Mucosa of gallbladder (tissue), 1 donor: ENCODE results near the gene CYB5R4. TPM values are rescaled to one million over a fixed set of nuclear protein-coding genes. Genes with fewer than 3 reads are reported as not detected.
"Not testable (repeated sequence)": the region's sequence is repeated elsewhere in the genome, so short reads cannot be mapped to it uniquely, and the experiment has no call there.

Source experiments
- DNase-seq: peaks from one replicate; pipeline ENCODE4 v3.0.0-alpha.2; 2020; ENCODE audit warnings: low spot score
- total RNA-seq: library from RNA; stranded (reverse); gene quantifications from one replicate; pipeline ENCODE4 v1.2.1, GENCODE V29; 2021
- donor health status: DM: no; HTN: no; CAD: no.

The CYB5R4 gene
- total RNA-seq, 1 donor from 2014 or later: 11.9 TPM

DNA sequence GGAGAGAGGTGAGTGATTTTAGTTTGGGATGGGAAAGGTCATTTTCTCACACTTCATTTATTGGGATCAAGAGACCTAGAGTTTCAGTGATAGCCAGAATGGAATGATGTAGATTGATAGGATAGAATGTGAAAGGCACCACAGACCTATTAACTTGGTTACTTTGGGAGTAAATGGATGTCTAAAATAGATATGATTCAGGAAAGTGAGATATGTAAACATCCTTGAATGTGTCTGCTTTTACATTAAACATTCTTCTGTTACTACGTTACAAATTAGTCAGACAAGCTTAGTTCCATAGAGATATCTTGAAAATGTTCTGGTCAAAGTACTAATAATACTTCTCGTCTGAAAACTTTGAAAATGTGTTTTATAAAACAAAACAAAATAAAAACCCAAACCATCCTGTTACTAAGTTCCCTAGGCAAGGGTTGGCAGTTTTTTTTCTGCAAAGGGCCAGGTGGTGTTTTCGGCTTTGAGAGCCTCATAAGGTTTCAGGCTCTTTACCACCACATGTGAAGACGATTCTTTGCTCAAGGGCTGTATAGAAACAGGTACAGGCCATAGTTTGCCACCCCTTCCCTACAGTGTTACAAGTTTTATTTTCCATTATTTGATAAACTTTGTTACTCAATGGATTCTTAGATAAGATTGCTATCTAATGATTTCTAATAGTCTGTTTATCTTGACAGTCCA lies 3.4 kb downstream of the CYB5R4 start:
- no peak for DNase-seq

DNA sequence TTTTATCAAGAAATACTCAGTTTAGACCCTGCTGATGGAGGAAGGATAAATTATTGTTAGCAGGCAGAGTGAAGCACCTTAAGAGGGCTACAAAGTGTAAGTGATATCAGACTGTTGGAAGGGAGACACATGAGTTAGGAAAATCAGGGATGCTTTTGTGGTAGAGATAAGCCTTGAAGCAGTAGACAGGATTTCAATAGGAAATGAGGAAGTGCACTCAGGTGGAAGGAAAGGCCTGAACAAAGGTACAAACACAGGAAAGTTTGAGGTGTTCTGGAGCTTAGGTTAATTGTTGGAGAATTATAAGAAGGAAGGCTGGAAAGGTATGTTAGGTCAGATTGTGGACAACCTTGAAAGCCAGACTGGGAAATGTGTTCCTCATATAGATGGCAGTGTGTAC lies 7.6 kb downstream of the CYB5R4 start:
- DNase-seq: no peak

DNA sequence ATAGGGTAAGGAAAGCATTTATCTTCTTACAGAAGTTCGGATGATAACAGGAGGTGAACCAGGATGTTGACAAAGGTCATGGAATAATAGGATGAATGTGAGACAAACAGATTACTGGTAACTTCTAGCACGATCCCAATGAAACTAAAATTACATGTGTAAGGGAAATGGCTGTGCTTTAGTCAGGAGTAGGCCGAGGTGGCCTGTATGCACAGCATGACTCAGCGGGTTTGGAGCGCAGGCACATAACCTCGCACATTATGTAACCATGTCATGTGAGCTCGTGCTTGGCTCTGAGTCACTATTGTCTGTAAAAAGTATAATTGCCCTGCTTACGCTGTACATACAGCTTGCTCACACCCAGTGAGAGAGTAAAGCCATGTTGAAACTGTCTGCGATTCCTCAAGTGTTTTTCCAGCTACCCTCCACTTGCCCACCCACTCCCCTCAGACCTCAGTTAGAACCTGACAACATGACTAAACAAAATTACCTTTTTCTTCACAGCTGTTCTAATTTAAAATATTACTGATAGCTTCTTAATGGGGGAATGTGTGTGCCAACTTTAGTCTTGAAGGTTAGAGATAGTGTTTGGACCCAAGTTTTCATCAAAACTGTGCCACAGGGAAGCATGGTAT lies 8.2 kb downstream of the CYB5R4 start:
- no peak for DNase-seq

DNA sequence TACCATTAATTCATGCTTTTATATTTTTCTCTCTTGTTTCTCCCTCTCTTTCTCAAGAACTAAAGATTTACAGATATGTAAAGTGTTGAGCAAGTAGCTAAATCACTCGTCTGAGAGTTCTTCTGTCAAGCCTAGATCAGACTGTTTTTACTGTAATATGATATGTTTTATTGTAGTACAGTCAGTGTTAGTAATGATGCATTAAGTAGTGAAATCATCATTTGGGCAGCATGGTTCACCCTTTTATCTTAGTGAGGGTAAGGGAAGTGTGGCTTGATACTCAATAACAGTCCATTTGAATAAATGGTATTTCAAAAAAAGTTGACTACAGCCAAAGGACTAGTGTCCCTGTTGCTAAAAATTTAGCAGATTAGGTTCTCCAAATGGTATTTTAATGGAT lies 9.2 kb downstream of the CYB5R4 start:
- no peak for DNase-seq

DNA sequence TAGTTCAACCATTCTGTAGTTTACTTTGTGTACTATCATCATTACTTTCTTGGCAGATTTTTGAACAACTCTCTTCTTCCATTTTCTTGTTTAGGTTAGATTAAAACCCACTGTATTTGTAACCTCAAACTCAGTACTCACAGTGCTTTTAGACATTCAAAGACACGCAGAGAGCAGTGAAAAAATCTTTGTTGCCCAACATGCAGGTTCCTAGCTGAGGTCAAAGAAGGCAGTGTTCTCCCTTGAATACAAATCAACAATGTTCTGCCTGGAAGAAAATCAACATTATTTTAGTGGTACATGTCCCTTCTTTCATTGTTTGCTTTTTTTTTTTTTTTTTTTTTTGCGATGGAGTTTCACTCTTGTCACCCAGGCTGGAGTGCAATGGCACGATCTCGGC lies 11.2 kb downstream of the CYB5R4 start:
- no peak for DNase-seq

DNA sequence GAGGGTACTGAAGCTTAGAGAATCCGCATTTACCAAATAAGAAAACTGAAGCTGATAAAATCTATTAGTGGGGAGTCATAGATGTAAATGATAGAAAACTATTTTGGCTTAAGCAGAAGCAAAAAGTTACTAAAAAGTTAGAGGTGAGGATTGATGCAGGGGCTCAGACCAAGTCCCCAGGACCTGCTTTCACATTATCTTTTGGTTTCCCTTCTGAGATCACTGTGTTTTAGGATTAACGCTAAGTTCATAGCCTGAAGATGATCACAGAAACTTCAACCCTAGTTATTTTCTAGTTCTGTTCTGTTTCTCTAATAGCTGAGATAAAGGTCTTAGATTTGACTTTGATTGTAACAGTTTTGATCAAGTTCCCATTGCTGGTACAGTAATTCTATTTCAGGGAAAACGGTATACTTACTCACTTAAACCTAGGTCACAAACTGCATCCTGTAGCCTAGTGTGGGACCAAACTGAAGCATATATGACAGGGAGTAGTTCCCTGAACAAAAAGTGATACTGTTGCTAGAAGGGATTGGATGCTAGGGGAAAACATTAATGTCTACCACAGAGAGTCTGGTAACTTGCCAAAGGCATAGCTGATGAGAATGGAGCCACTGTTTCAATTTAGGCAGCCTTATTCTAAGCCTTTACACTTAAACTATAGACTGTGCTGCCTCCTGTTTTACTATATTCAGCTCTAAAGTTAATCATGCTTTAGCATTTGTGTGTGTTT lies 13.1 kb downstream of the CYB5R4 start:
- no peak for DNase-seq

DNA sequence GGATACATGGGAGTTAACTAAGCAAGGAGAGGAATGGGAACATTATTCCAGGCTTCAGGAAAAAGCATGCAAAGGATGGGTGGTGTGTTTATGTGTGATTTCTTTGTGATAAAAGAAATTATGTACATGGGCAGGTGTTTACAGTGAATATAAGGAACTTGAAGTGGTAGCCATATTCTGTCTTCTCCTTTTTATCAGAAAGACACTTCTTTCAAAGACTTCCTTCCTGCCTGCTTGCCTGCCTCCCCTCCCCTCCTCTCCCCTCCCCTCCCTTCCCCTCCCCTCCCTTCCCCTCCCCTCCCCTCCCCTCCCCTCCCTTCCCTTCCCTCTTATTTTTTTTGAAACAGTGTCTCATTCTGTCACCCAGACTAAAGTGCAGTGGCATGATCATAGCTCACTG lies 14.4 kb downstream of the CYB5R4 start:
- no peak for DNase-seq

DNA sequence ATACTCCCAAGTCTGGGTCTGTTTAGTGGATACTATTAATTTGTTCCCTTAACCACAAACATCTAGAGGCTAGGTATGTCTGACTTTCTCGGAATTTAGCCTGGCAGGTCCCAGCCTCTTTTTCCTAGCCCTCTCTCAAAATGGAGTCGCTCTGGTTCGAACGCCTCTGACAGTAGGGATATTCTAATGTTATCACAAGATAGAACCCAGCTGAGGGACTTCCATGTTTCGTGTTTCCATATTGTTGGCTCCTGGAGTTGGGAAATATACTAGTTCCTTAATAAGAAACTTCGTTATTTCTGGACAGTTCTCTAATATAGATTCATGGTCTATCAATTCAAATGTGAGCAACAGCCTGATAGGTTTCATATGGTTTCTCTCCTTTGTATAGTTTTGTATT lies 16.4 kb downstream of the CYB5R4 start:
- no peak for DNase-seq

DNA sequence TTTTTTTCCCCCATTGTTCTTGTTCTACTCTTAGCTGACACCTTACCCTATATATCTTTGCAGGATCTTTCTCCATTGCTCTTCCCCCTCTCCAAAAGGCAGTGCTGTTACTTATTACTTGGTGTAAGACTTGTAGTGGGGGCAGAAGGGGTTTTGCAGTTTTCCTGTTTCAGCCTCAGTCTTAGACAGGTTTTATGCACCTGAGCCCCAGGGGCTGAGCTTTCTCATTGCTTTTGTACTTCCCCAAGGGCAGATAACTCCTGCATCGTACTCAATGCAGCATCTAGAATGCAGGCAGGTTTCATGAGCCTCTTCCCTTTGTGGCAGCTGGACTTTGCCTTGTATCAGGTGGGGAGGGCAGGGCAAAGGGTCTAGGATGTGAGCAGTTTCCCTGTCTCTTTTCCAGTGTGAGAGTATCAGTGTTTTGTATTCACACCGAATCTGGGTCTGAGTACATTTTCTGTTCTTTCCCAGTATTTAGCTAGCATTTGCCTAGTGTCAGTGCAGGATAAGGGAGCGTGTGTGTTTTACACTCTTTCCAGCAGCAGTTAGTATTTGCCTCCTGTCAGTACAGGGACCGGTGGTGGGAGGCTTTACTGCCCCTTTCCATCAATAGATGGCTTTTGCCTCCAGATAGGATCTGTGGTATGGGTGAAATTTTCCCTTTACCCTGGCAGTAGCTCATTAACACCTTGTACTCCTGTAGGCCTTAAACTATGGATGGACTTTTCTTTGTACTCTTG lies 19.6 kb downstream of the CYB5R4 start:
- DNase-seq: no peak

DNA sequence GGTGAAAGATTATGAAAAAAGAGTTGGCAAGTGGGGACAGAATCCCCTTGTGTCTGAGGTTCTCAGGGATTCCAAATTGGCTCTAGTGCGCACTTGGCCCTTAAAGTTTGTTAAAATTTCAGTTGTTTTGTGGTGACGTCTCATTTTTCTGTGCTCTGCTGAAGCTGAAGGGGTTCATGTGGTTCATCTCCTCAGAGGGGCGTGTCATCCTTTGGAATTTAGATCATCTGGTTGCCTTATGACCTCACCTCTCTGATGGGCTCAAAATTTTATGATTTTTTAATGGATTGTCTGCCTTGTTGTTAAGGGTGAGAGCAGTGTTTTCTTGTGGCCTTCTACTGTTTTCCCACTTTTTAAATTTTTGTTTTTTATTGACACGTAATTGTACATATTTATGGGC lies 20.3 kb downstream of the CYB5R4 start:
- DNase-seq: no peak

DNA sequence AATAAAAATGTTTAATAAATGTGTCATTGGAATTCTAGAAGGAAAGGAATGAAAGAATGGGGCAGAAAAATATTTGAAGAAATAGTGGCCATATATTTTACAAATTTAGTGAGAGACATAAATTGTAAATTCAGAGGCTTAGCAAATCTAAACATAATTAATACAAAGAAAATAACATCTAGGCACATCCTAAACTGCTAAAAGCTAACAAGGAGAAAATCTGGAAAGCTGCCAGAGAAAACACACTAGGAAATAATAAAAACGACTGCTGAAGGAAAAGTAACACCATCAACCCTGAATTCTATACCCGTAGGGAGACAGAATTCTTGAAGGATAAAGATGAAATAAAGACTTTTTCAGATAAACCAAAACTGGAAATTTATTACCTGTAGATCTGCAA lies 23.8 kb downstream of the CYB5R4 start:
- no peak for DNase-seq

DNA sequence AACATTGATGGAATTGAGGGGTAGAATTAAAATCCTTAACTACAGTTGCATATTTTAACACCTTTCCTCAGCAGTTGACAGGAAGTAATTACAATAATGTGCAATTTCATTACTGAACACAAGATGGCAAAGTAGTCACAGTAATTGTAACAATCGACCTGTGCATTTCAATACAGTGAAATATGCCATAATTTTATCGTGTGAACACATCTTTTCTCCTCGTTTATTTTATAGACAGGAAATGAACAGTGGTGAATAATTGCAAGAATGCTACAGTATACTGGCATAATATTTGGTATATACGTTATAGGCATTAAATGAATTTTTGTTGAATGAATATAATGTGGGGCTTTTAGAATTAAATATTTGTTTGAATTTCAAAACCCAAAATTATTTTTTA lies 25.0 kb downstream of the CYB5R4 start:
- no peak for DNase-seq

DNA sequence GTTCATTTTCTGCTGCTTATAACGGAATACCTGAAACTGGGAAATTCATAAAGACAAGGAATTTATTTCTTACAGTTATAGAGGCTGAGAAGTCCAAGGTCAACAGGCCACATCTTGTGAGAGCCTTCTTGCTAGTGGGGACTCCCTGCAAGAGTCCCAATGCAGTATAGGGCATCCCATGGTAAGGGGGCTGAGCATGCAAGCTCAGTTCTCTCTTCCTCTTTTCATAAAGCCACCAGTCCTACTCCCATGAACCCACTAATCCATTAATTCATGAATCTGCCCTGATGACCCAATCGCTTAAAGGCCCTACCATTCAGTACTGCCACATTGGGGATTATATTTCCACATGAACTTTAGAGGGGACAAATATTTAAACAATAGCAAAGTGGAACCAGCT lies 26.5 kb downstream of the CYB5R4 start:
- no peak for DNase-seq

DNA sequence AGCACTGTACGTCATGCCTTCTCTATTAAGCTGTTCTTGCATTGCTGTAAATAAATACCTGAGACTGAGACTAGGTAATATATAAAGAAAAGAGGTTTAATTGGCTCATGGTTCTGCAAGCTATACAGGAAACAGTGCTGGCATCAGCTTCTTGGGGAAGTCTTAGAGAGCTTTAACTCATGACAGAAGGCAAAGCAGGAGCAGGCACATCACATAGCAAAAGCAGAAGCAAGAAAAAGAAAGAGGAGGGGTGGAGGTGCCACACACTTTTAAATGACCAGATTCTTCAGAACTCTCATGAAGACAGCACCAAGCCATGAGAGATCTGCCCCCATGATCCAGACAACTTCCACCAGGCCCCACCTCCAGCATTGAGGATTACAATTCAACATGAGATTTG lies 30.1 kb downstream of the CYB5R4 start:
- DNase-seq: no peak

DNA sequence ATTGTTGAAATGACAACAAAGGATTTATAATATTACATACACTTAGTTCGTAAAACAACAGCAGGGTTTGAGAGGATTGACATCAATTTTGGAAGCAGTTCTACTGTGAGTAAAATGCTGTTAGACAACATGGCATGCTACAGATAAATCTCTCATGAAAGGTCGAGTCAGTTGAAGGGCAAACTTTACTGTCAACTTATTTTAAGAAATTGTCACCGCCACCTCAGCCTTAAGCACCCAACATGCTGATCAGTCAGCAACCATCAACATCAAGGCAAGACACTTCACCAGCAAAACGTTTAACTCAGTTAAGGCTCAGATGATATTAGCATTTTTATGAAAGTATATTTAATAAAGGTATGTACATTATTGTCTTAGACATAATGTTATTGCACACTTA lies 31.0 kb downstream of the CYB5R4 start:
- DNase-seq: no peak

DNA sequence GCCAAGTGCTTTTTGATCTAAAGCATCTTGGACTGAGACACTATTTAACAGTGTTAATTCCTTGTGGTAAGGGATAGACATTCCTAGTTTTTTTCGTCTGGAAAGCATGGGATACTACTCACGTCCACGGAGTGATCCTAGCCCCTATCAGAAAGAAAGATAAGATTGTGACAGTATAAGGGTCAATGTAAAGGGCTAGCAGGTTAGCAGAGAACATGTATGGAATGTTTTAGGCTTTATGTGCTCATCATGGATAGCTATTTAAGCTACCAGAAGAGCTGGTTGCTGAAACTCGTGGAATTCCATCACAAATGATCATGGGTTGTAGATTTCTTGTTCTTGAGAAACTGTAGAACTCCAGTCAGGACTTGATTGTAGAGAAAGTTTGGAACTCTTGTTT lies 32.1 kb downstream of the CYB5R4 start:
- DNase-seq: no peak

DNA sequence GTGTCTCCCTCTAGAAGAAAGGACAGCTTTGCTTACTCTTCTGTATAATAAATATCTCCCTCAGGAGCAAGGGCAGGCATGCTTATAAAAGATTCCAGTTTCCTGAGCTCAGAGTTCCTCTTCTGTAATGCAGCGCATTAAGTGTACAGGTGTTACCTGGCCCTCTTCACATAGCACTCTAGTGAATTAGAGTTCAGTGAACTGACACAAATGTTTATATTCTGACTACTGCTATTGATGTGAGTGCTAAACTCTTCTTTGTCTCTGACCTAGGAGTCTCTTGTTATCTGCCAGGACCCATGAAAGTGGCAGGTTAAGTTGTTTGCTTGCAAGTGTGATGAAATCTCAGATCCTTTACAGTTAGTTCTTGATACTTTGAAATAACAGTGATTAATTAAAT lies 33.5 kb downstream of the CYB5R4 start:
- DNase-seq: no peak

DNA sequence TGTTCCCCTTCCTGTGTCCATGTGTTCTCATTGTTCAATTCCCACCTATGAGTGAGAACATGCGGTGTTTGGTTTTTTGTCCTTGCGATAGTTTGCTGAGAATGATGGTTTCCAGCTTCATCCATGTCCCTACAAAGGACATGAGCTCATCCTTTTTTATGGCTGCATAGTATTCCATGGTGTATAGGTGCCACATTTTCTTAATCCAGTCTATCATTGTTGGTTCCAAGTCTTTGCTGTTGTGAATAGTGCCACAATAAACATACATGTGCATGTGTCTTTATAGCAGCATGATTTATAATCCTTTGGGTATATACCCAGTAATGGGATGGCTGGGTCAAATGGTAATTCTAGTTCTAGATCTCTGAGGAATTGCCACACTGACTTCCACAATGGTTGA lies 37.6 kb downstream of the CYB5R4 start:
- not testable (repeated sequence) for DNase-seq

DNA sequence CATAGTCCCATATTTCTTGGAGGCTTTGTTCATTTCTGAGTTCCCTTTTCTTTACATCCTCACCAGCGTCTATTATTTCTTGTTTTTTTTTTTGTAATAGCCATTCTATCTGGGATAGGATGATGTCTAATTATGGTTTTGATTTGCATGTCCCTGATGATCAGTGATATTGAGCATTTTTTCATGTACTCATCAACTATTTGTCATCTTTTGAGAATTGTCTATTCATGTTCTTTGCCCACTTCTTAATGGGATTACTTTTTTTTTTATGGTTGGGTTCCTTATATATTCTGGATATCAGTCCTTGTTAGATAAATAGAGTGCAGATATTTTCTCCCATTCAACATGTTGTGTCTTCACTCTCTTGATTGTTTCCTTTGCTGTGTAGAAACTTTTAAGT lies 42.1 kb downstream of the CYB5R4 start:
- DNase-seq: no peak

DNA sequence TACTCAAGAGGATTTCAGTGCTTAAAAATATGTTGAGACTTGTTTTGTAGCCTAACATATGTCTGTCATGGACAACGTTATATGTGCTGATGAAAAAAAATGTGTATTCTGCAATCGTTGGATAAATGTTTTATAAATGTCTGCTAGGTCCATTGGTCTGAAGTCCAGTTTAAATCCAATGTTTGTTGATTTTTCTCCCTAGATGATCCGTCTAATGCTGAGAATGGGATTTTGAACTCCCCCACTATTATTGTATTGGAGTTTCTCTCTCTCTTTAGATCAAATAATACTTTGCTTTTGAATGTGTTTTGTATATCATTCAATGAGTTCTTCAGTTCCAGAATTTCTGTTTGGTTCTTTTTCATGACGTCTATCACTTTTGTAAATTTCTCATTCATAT lies 44.9 kb downstream of the CYB5R4 start:
- no peak for DNase-seq

DNA sequence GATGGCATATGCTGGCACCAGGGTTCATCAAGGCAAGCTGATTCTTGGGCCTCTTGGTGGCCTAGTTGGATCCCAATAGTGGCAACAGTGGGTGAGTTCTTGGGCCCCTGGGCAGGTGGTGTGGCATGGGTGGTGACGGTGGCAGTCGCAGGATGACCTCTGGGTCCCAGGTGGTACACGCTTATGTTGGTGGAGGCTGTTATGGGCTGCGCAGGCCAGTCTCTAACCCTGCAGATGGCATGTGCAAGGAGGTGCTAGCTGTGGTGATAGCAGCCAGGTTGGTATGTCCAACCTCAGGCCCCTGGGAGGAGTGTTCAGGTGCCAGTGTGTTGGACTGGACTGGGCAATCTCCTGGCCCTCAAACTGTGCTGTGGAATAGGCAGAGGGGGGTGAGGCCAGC lies 46.2 kb downstream of the CYB5R4 start:
- DNase-seq: no peak

DNA sequence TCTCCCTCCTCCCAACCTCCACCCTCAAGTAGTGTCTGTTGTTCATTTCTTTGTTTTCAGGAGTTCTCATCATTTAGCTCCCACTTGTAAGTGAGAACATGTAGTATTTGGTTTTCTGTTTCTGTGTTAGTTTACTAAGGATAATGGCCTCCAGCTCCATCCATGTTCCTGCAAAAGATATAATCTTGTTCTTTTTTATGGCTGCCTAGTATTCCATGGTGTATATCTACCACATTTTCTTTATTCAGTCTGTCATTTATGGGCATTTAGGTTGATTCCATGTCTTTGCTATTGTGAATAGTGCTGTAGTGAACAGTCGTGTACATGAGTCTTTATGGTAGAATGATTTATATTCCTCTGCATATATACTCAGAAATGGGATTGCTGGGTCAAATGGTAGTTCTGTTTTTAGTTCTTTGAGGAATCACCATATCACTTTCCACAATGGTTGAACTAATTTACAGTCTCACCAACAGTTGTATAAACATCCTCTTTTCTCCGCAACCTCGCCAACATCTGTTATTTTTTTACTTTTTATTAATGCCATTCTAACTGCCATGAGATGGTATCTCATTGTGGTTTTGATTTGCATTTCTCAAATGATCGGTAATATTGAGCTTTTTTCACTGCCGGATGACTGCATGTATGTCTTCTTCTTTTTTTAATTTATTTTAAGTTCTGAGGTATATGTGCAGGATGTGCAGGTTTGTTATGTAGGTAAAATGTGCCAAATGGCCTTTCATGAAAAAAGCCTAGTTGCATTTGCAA lies 48.3 kb downstream of the CYB5R4 start:
- DNase-seq: not testable (repeated sequence)
